ENCODE measurements around the gene FAM240A.

- TF ChIP-seq, protein P1, sequence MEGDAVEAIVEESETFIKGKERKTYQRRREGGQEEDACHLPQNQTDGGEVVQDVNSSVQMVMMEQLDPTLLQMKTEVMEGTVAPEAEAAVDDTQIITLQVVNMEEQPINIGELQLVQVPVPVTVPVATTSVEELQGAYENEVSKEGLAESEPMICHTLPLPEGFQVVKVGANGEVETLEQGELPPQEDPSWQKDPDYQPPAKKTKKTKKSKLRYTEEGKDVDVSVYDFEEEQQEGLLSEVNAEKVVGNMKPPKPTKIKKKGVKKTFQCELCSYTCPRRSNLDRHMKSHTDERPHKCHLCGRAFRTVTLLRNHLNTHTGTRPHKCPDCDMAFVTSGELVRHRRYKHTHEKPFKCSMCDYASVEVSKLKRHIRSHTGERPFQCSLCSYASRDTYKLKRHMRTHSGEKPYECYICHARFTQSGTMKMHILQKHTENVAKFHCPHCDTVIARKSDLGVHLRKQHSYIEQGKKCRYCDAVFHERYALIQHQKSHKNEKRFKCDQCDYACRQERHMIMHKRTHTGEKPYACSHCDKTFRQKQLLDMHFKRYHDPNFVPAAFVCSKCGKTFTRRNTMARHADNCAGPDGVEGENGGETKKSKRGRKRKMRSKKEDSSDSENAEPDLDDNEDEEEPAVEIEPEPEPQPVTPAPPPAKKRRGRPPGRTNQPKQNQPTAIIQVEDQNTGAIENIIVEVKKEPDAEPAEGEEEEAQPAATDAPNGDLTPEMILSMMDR (IDR thresholded peaks at IDR 0.05 in 4 of 5, conservative IDR thresholded peaks at IDR 0.05 in 1 of 5): no peak
- no peak for TF ChIP-seq POLR2A (IDR thresholded peaks at IDR 0.05)
Measured at GRCh38 chr3:46655271-46655670, 42.9 kb downstream of the FAM240A start.

All from gastrocnemius medialis (tissue), 4 donors.